Fibroblast of skin of left biceps (primary cell): ENCODE data around the gene GGA2.
A peak's percentile ranks its signal among the peaks of the same experiment; 100 is the strongest.
"Not testable (repeated sequence)": the region's sequence is repeated elsewhere in the genome, so short reads cannot be mapped to it uniquely, and the experiment has no call there.

Experiments used
- DNase-seq, 2 experiments: peaks; one replicate each; pipeline ENCODE4 v3.0.0-alpha.2; 2013; ENCODE audit warnings: low read depth in 2 of 2

Gene GGA2

GRCh38 chr16:23504453-23505179 is 5.7 kb downstream of the GGA2 start:
- peak; percentile 55 to 58 for DNase-seq

DNA sequence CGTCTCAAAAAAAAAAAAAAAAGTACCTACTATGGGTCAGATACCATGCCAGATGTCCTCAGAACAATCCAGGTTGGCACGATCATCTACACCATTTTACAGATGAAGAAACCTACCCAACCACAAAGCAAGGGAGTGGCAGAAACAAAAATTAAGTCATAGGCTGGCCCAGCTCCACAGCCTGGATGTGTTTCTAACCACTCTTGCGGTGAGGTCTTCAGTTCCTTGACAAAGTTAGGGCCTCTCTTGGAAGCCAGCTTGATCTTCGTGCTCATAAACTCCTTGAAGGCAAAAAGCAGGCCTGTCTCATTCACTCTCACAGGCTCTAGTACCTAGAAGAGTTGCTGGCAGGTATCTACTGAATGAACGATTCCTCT is 6.2 kb downstream of the GGA2 start:
- DNase-seq = peak in 1 of 2 experiments; percentile 18

DNA sequence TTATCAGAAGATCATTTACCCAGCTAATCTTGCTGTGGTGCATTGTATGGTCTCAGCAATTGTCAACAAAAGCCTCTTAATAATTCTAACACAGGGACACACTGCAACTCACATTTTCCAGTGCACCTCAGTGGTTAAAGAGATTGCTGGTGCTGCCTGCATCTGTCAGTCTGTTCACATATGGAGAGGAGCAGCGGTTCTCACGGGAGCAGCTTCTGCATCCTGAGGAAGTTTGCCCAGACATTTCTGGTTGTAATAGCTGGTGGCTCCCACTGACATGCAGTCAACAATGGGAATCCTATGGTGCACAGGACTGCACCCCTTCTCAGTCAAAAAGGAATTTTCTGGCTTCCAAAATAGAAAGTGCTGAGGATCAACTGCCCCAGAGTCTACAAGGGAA is 7.8 kb downstream of the GGA2 start:
- no peak for DNase-seq

- no peak for DNase-seq
Measured at GRCh38 chr16:23501291-23501690, 9.0 kb downstream of the GGA2 start.

- no peak for DNase-seq
Measured at GRCh38 chr16:23500862-23501225, 9.4 kb downstream of the GGA2 start.

- no peak for DNase-seq
Measured at GRCh38 chr16:23500212-23500861, 10.0 kb downstream of the GGA2 start.

DNA sequence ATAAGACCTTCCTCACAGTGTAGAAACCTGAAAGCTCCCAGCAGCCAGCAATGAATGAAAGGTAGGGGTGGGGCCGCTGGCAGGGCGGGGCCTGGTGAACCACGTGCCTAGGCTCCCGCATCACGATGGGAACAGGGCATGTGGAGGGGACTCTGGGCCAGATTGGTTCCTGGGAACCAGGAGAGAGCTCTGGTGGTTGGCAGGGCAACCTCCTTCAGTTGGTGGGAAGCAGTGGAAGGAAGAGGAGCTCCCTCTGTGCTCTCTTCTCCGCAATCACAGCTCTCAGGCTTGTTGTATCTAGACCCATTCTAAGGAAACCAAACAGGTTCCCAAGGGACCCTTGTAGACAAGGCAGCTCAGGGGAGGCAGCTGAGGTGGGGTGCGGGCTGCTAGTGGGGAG is 10.5 kb downstream of the GGA2 start:
- no peak for DNase-seq

DNA sequence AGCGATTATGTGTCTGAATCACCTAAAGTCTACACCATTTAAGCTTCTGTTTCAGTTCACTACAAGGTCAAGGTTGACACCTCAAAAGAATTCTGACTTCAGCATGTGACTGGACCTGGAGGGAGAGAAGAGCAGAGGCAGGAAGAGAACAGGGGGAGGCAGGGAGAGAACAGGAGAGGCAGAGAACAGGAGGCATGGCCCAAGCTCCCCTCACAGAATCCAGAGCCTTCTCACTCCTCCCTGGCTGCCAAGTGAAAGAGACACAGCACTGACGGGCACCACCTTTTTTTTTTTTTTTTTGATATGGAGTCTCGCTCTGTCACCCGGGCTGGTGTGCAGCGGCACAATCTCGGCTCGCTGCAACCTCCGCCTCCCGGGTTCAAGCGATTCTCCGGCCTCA is 11.4 kb downstream of the GGA2 start:
- no peak for DNase-seq

GRCh38 chr16:23497543-23497868 is 12.8 kb downstream of the GGA2 start:
- no peak for DNase-seq

DNA sequence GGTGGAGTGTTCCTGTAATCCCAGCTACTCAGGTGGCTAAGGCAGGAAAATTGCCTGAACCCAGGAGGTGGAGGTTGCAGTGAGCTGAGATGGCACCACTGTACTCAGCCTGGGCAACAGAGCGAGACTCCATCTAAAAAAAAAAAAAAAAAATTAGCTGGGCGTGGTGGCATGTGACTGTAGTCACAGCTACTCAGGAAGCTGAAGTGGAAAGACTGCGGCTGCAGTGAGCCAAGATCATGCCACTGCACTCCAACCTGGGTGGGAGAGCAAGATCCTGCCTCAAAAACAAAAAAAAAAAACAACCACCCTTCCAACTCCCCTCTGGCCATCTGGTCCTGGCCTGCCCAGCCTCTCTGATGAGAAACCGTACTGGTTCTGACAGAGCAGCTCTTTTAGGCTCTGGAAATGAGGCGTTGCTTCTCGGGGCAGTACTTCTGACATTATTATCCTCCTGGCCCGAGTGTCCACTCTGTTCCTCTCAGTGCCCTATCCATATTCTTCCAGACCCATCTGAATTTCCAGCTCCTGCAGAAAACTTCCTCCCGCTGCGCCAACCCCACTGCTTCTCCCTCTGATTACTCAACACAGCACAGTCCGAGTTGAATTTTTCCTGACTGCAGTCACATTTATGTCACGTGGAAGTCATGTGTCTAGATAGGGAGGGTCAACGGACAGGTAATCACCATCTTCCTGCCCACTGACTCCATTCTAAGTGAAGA is 13.3 kb downstream of the GGA2 start:
- DNase-seq = no peak

- DNase-seq = no peak
Measured at GRCh38 chr16:23495671-23496070, 14.6 kb downstream of the GGA2 start.

DNA sequence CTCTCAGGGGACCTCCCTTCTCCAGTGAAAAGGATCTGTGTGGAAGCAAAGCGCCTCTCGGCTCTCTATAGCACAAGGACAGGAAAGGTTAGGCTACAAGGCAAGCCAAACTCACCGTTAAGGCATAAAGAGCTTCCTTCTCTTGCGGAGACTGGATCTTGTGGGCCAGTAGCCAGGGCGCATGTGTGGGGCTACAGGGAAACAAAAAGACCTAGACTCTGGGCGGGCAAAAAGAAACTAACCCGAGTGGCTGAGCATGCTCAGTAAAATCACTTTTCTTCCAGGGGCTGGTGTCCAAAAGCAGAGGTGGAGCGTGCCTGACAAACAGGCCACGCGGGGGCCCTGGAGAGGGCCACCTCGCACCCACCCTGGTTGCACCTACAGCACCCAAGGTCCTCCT is 16.1 kb downstream of the GGA2 start:
- no peak for DNase-seq

- no peak for DNase-seq
Measured at GRCh38 chr16:23491490-23492391, 18.6 kb downstream of the GGA2 start.

DNA sequence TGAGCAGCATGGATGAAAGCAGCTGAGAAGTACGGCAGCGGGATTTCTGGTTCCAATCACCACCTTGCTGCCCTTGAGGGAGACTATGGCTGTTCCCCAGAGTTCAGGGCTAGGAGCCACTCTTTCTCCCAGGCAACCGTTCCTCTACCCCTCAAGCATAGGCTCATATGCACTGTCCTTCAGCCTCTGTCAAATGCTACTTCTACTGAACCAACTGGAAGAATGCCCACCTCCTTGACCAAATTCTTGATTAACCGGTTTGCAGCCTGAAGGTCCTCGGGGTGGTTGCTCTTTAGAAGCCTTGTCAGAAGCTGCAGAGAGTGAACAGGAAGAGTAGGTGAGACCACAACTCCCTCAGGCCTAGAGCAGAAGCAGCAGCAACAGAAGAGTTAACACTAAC is 23.8 kb downstream of the GGA2 start:
- DNase-seq = no peak

DNA sequence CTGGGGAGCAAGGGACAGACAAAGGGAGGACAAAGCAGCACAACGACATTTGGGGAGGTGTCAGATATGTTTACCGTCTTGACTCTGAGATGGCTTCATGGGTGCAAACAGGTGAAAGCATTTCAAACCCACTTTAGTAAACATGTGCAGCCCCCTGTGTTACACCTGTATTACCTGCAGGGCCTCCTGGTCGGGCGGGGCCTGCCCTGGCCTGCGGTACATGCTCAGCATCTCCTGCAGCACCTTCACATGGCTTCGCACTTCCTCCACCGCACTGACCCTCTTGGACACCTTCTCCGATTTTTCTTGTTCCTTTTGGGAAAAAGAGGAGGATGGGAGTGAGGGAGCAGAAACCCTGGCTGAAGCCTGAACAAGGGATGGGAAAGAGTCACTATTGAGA is 24.5 kb downstream of the GGA2 start:
- no peak for DNase-seq

DNA sequence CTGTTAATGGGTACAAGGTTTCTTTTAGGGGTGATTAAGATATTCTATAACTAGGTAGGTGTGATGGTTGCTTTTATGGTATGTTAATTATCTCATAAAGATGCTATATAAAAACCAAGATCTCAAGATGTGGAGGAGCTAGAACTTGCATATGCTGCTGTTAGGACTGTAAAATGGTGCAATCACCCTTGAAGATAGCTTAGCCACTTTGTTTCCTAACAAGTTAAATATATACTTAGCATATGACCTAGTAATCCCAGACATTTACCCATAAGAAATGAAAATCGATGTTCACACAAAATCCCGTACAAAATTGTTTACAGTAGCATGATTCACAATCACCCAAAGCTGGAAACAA is 25.1 kb downstream of the GGA2 start:
- DNase-seq = no peak

GRCh38 chr16:23484510-23485256 is 25.6 kb downstream of the GGA2 start:
- no peak for DNase-seq

GRCh38 chr16:23483492-23483891 is 26.8 kb downstream of the GGA2 start:
- DNase-seq = not testable (repeated sequence)

DNA sequence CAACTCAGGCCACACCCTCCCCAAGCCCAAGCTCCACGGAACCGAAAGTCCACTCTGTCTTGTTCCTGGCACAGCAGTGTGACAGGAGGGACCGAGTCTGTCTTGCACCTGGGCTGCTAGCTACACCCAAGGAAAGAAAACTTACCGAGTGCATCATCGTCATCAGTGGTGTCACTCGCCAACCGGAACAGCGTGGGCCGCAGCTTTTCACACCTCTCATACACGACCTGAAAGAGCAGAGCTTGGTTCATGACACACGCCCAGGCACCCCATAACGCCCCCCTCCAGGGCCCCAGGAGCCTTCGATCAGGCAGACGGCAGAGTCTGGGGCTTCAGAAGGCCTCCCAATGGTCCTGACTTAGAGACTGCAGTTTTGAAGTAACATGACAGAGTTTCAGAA is 27.5 kb downstream of the GGA2 start:
- DNase-seq = no peak

DNA sequence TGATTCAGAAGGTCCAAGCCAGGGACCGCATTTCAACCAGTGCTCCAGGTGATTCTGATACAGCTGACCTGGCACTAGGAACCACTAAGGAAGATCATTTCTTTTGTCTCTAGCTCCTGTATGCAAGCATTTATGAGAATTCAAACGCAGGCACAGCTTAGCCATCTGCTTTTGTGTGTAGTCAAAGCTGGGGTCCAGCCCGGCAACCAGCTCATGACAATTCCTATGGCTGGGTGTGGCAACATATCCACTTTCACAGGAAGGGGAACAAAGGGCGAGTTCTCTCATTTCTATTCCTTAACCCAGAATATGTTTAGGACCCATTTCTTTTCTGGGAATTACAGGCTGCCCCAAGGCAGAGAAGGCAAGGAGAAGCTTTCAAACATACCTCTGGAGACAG is 30.0 kb downstream of the GGA2 start:
- no peak for DNase-seq

GRCh38 chr16:23479138-23479537 is 31.2 kb downstream of the GGA2 start:
- no peak for DNase-seq

DNA sequence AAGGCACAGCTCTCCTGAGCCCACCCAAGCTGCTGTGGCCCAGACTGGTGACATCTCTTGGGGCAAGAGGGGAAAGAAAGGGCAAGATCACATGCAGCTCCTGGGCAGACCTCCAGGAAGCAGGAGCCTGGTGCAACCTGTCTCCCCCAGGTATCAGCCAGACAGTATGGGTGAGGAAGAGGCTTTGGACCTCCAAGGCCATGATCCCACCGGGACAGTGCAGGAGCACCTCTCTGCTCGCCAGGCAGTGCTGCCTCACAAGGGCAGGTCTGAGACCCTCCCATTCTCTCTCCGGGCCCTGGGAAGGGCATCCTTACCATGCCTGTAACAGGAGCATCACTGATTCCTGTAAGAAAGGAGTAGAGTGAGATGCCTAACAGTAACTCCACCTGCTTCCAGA is 31.7 kb downstream of the GGA2 start:
- DNase-seq = no peak
